Neutrophil (primary cell): ENCODE data around the gene RAI1.

Source experiments
- H3K27ac ChIP-seq: fragments of 200-600 bp; sonication (generic); 2 replicates; pipeline ENCODE4 v1.5.1; 2016; ENCODE audit warnings: mild to moderate bottlenecking, moderate library complexity
- H3K27me3 ChIP-seq: fragments of 200-600 bp; sonication (generic); 2 replicates; pipeline ENCODE4 v1.6.0; 2016; ENCODE audit warnings: mild to moderate bottlenecking
- H3K36me3 ChIP-seq: fragments of 200-600 bp; sonication (generic); 2 replicates; pipeline ENCODE4 v1.5.1; 2017
- H3K4me1 ChIP-seq, 2 experiments: fragments of 200-600 bp in 1 of 2; sonication (generic) in 1 of 2; 1 replicate in 1 of 2; 2 replicates in 1 of 2; pipeline versions ENCODE4 v1.5.1 to v1.6.1; 2013 to 2016; ENCODE audit warnings: low read depth in 1 of 2, low read length in 1 of 2, mild to moderate bottlenecking in 1 of 2, moderate library complexity in 1 of 2; ENCODE audit not compliant: control insufficient read depth in 1 of 2, insufficient read depth in 1 of 2
- H3K4me3 ChIP-seq, 2 experiments: fragments of 200-600 bp in 1 of 2; sonication (generic) in 1 of 2; 1 replicate in 1 of 2; 2 replicates in 1 of 2; pipeline ENCODE4 v1.5.1; 2013 to 2016; ENCODE audit warnings: low read depth in 1 of 2, low read length in 1 of 2, mild to moderate bottlenecking in 1 of 2, moderate library complexity in 1 of 2
- H3K9me3 ChIP-seq: fragments of 200-600 bp; sonication (generic); 2 replicates; pipeline ENCODE4 v1.5.1; 2016
- CTCF ChIP-seq: fragments of 200-600 bp; sonication (generic); IDR thresholded peaks from 2 replicates; pipeline ENCODE4 v1.5.1; 2016; ENCODE audit warnings: antibody characterized with exemption

Gene RAI1

GRCh38 chr17:17795946-17796786 lies 114.9 kb downstream of the RAI1 start:
- TF ChIP-seq CTCF: no peak
- Histone ChIP-seq H3K27ac (no peak overlapping the region), H3K9me3 (no peaks in the 10 kb centered on the region), H3K4me1 (no peaks in the 10 kb centered on the region), H3K36me3 (peaks cover 44% of the 10 kb centered on the region), H3K4me3 (no peak overlapping the region), H3K27me3 (peaks cover 15% of the 10 kb centered on the region)

- no peak for TF ChIP-seq CTCF
- Histone ChIP-seq H3K4me3 (no peak overlapping the region), H3K9me3 (no peaks in the 10 kb centered on the region), H3K27me3 (peaks cover 13% of the 10 kb centered on the region), H3K36me3 (peaks cover 44% of the 10 kb centered on the region), H3K27ac (no peak overlapping the region), H3K4me1 (no peaks in the 10 kb centered on the region)
Measured at GRCh38 chr17:17796787-17797061, 115.5 kb downstream of the RAI1 start.

- no peaks in the 10 kb centered on the region for H3K9me3 ChIP-seq
- peaks cover 44% of the 10 kb centered on the region for H3K36me3 ChIP-seq
- no peak for TF ChIP-seq CTCF
- peaks cover 8% of the 10 kb centered on the region for H3K27me3 ChIP-seq
- no peak overlapping the region for H3K4me3 ChIP-seq
- H3K4me1 ChIP-seq: no peaks in the 10 kb centered on the region
- no peak overlapping the region for H3K27ac ChIP-seq
Measured at GRCh38 chr17:17797119-17797809, 116.0 kb downstream of the RAI1 start.

DNA sequence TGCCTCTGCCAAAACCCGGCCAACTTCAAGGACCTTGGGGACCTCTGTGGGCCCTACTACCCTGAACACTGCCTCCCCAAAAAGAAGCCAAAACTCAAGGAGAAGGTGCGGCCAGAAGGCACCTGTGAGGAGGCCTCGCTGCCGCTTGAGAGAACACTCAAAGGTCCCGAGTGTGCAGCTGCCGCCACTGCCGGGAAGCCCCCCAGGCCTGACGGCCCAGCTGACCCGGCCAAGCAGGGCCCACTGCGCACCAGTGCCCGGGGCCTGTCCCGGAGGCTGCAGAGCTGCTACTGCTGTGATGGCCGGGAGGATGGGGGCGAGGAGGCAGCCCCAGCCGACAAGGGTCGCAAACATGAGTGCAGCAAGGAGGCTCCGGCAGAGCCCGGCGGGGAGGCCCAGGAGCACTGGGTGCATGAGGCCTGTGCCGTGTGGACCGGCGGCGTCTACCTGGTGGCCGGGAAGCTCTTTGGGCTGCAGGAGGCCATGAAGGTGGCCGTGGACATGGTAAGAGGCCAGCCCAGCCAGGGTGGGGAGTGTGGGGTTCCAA lies 116.8 kb downstream of the RAI1 start:
- Histone ChIP-seq H3K4me1 (no peaks in the 10 kb centered on the region), H3K27me3 (no peaks in the 10 kb centered on the region), H3K9me3 (no peaks in the 10 kb centered on the region), H3K36me3 (peaks cover 41% of the 10 kb centered on the region), H3K27ac (no peak overlapping the region), H3K4me3 (no peak overlapping the region)
- TF ChIP-seq CTCF: no peak

GRCh38 chr17:17798573-17799255 lies 117.5 kb downstream of the RAI1 start:
- H3K4me1 ChIP-seq: no peaks in the 10 kb centered on the region
- H3K27ac ChIP-seq: no peak overlapping the region
- H3K36me3 ChIP-seq: peaks cover 34% of the 10 kb centered on the region
- H3K27me3 ChIP-seq: no peaks in the 10 kb centered on the region
- no peaks in the 10 kb centered on the region for H3K9me3 ChIP-seq
- H3K4me3 ChIP-seq: no peak overlapping the region
- TF ChIP-seq CTCF: no peak
